ENCODE results near the gene C16orf74.

DNA sequence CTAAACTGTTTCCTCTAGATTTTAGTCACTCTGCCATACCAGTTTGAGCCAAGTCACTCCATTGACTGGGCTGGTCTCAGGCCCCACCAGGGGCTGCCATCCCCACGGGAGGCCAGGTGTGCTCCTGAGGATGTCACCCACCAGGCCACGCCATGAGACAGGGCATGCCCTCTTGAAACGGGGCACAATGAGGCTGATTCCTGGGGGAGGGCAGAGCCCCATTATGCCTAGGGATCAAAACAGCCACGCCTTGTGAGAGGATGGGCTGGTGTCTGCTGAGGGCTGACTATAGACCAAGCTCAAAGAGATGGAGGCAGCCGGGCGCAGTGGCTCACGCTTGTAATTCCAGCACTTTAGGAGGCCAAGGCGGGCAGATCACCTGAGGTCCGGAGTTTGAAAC, 83.6 kb downstream of the C16orf74 start:
- TF ChIP-seq POLR2AphosphoS5 (IDR thresholded peaks at IDR 0.05; ENCODE audit: low read depth, low read length) (no peak), POLR2A (IDR thresholded peaks at IDR 0.05; ENCODE audit: low read depth, low read length) (no peak), TAF1 (IDR thresholded peaks at IDR 0.05; ENCODE audit: borderline replicate concordance, low read depth, low read length) (no peak)

All from GM12892 (cell line).